H9 (cell line): ENCODE data around the gene FLNA. TPM values are rescaled to one million over a fixed set of nuclear protein-coding genes. Genes with fewer than 3 reads are reported as not detected.
A peak's percentile ranks its signal among the peaks of the same experiment; 100 is the strongest.

Source experiments
- DNase-seq: peaks from one replicate; pipeline ENCODE4 v3.0.0-alpha.2; 2017
- H2AFZ ChIP-seq: one replicate; pipeline ENCODE4 v1.6.1; 2013; ENCODE audit warnings: mild to moderate bottlenecking, low read length, control low read depth, moderate library complexity
- H2AK5ac ChIP-seq: 2 replicates; pipeline ENCODE4 v1.6.1; 2013; ENCODE audit warnings: low read length, control low read depth, mixed read lengths; ENCODE audit not compliant: insufficient read length
- H2BK120ac ChIP-seq: one replicate; pipeline ENCODE4 v1.6.1; 2013; ENCODE audit warnings: low read depth, mild to moderate bottlenecking, low read length, control low read depth, inconsistent platforms; ENCODE audit not compliant: poor library complexity, severe bottlenecking
- H2BK12ac ChIP-seq: 2 replicates; pipeline ENCODE4 v1.6.1; 2013; ENCODE audit warnings: low read length, control low read depth, mixed read lengths, low read depth; ENCODE audit not compliant: insufficient read length
- H2BK15ac ChIP-seq: 2 replicates; pipeline ENCODE4 v1.6.1; 2013; ENCODE audit warnings: low read depth, low read length, control low read depth
- H2BK20ac ChIP-seq: one replicate; pipeline ENCODE4 v1.6.1; 2013; ENCODE audit warnings: low read depth, mild to moderate bottlenecking, low read length, control low read depth, inconsistent platforms; ENCODE audit not compliant: poor library complexity, severe bottlenecking
- H2BK5ac ChIP-seq: 2 replicates; pipeline ENCODE4 v1.6.1; 2013; ENCODE audit warnings: low read length, control low read depth, mixed read lengths; ENCODE audit not compliant: insufficient read length
- H3K14ac ChIP-seq: 2 replicates; pipeline ENCODE4 v1.6.1; 2013; ENCODE audit warnings: low read length, control low read depth; ENCODE audit not compliant: insufficient read depth
- H3K18ac ChIP-seq: 2 replicates; pipeline ENCODE4 v1.6.1; 2013; ENCODE audit warnings: low read depth, mild to moderate bottlenecking, mixed read lengths, low read length, control low read depth; ENCODE audit not compliant: insufficient read length
- H3K23ac ChIP-seq: 2 replicates; pipeline ENCODE4 v1.6.1; 2013; ENCODE audit warnings: low read length, control low read depth, mixed read lengths, low read depth; ENCODE audit not compliant: insufficient read length
- H3K23me2 ChIP-seq: 2 replicates; pipeline ENCODE4 v1.6.1; 2013; ENCODE audit warnings: low read depth, mild to moderate bottlenecking, mixed read lengths, low read length, control low read depth; ENCODE audit not compliant: insufficient read length, poor library complexity, severe bottlenecking
- H3K27ac ChIP-seq: 2 replicates; pipeline ENCODE4 v1.5.1; 2013; ENCODE audit warnings: low read length, control low read depth, mixed read lengths, low read depth; ENCODE audit not compliant: insufficient read length
- H3K27me3 ChIP-seq: 2 replicates; pipeline ENCODE4 v1.6.1; 2013; ENCODE audit warnings: low read length, control low read depth, inconsistent platforms; ENCODE audit not compliant: insufficient read depth
- H3K4ac ChIP-seq: 2 replicates; pipeline ENCODE4 v1.6.1; 2013; ENCODE audit warnings: low read depth, mild to moderate bottlenecking, control low read depth, inconsistent platforms, low read length, moderate library complexity
- H3K4me1 ChIP-seq: 2 replicates; pipeline ENCODE4 v1.6.1; 2013; ENCODE audit warnings: low read length, control low read depth, inconsistent platforms; ENCODE audit not compliant: insufficient read depth
- H3K4me2 ChIP-seq: 2 replicates; pipeline ENCODE4 v1.6.1; 2013; ENCODE audit warnings: low read length, control low read depth, mixed read lengths; ENCODE audit not compliant: insufficient read length, insufficient read depth
- H3K56ac ChIP-seq: 2 replicates; pipeline ENCODE4 v1.6.1; 2013; ENCODE audit warnings: low read depth, mild to moderate bottlenecking, mixed read lengths, low read length, control low read depth; ENCODE audit not compliant: insufficient read length
- H3K79me1 ChIP-seq: 2 replicates; pipeline ENCODE4 v1.6.1; 2013; ENCODE audit warnings: low read depth, mild to moderate bottlenecking, moderate library complexity, low read length, control low read depth, inconsistent platforms; ENCODE audit not compliant: insufficient read depth, poor library complexity, severe bottlenecking
- H3K79me2 ChIP-seq: 2 replicates; pipeline ENCODE4 v1.6.1; 2013; ENCODE audit warnings: low read length, control low read depth, inconsistent platforms; ENCODE audit not compliant: insufficient read depth
- H3K9ac ChIP-seq: 2 replicates; pipeline ENCODE4 v1.6.1; 2013; ENCODE audit warnings: low read length, control low read depth, mixed read lengths; ENCODE audit not compliant: insufficient read length; ENCODE audit errors: extremely low read depth
- H3K9me3 ChIP-seq: one replicate; pipeline ENCODE4 v1.6.1; 2013; ENCODE audit warnings: low read depth, low read length, inconsistent platforms; ENCODE audit not compliant: control insufficient read depth
- H3T11ph ChIP-seq: one replicate; pipeline ENCODE4 v1.6.1; 2013; ENCODE audit warnings: mild to moderate bottlenecking, low read length, control low read depth, inconsistent platforms
- H4K20me1 ChIP-seq: one replicate; pipeline ENCODE4 v1.6.1; 2013; ENCODE audit not compliant: control insufficient read depth, insufficient read length, insufficient read depth
- H4K5ac ChIP-seq: 2 replicates; pipeline ENCODE4 v1.6.1; 2013; ENCODE audit warnings: low read depth, mild to moderate bottlenecking, mixed read lengths, low read length, control low read depth; ENCODE audit not compliant: insufficient read length
- H4K8ac ChIP-seq: replicated peaks from 2 replicates; pipeline ENCODE4 v1.6.1; 2013; ENCODE audit warnings: low read length, control low read depth, mixed read lengths, low read depth; ENCODE audit not compliant: insufficient read length
- H4K91ac ChIP-seq: 2 replicates; pipeline ENCODE4 v1.6.1; 2013; ENCODE audit warnings: low read depth, mild to moderate bottlenecking, moderate library complexity, mixed read lengths, low read length, control low read depth; ENCODE audit not compliant: insufficient read length
- H3K27ac Mint-ChIP-seq, 3 experiments: 2 replicates in 2 of 3; 3 replicates in 1 of 3; pipeline ENCODE4 v1.8.0; 2020 to 2021; ENCODE audit warnings: mixed read lengths in 3 of 3, mild to moderate bottlenecking in 1 of 3, moderate library complexity in 1 of 3
- H3K27me3 Mint-ChIP-seq: 2 replicates; pipeline ENCODE4 v1.8.0; 2021; ENCODE audit warnings: low read depth, mild to moderate bottlenecking, moderate library complexity, mixed read lengths
- H3K36me3 Mint-ChIP-seq, 3 experiments: 2 replicates in 2 of 3; 3 replicates in 1 of 3; pipeline ENCODE4 v1.8.0; 2020 to 2021; ENCODE audit warnings: low read depth in 3 of 3, mixed read lengths in 3 of 3; ENCODE audit not compliant: insufficient read depth in 1 of 3
- H3K4me1 Mint-ChIP-seq, 2 experiments: 2 replicates each; pipeline ENCODE4 v1.8.0; 2020; ENCODE audit warnings: mixed read lengths in 2 of 2
- H3K4me3 Mint-ChIP-seq, 2 experiments: 2 replicates in 1 of 2; 3 replicates in 1 of 2; pipeline ENCODE4 v1.8.0; 2020 to 2021; ENCODE audit warnings: mild to moderate bottlenecking in 2 of 2, mixed read lengths in 2 of 2, moderate library complexity in 1 of 2
- H3K9me3 Mint-ChIP-seq, 2 experiments: 2 replicates in 1 of 2; 3 replicates in 1 of 2; pipeline ENCODE4 v1.8.0; 2020; ENCODE audit warnings: mild to moderate bottlenecking in 2 of 2, mixed read lengths in 2 of 2, moderate library complexity in 1 of 2
- WGBS: extraction: QIAGEN DNeasy Blood & Tissue Kit; methylation state at CpG from one replicate; pipeline ENCODE4 v1.1.7; 2013; ENCODE audit warnings: missing lambda C conversion rate, low lambda C conversion rate, mixed read lengths; ENCODE audit not compliant: insufficient read length; ENCODE audit errors: extremely low coverage; 5-methylcytosine and 5-hydroxymethylcytosine counted together
- total RNA-seq: library from RNA; stranded (reverse); gene quantifications from 2 replicates; pipeline ENCODE4 v1.2.1, GENCODE V29; 2021
- TF ChIP-seq, protein P1 (sequence below): fragments of 200-600 bp; sonication (generic); conservative IDR thresholded peaks from 3 replicates; pipeline ENCODE4 v1.8.0; 2021; ENCODE audit warnings: antibody characterized with exemption, mild to moderate bottlenecking

The FLNA gene
- total RNA-seq, 1 experiment from 2014 or later = 957 TPM

DNA sequence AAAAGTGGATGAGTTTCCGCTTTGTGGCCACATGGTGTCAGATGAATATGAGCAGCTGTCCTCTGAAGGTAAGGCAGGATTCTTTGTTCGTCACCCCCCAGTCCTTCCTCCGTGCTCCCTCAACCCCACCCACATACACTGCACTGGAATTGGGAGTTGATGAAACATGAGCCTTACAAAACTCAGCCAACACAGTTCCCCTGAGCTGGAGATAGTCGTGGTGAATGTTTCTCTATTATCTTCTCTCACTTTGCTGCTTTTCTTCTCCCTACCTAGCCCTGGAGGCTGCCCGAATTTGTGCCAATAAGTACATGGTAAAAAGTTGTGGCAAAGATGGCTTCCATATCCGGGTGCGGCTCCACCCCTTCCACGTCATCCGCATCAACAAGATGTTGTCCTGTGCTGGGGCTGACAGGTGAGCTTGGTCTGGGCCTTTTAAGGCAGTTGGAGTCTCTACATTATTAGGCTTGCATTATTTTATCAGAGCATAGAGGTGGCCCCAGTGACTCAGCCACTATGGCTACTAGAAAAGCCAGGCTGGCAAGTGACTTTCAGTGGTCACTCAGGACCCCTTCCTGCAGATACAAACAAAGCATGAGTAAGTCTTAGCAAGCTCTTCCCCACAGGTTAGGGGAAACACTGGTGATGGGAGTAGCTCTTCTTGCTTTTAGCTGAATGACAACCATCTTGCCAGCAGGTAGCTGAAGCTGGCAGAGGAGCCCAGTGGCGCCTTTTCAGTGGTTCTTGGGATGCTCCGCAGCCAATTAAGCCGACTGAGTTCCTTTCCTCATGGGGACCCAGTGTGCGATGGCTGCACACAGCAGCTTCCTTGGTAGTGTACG lies 25.3 kb upstream of the FLNA start:
- Histone ChIP-seq H3T11ph (no peak overlapping the region), H4K20me1 (no peaks in the 10 kb centered on the region), H3K4me2 (peak overlapping the region; percentile 86), H2BK12ac (no peak overlapping the region), H3K9ac (peak overlapping the region; percentile 99), H3K4ac (no peak overlapping the region), H3K9me3 (peaks cover 36% of the 10 kb centered on the region), H3K23ac (no peak overlapping the region), H2BK15ac (no peak overlapping the region), H2AFZ (no peak overlapping the region), H4K5ac (no peak overlapping the region), H2BK120ac (no peak overlapping the region), H2BK5ac (no peak overlapping the region), H3K23me2 (peaks cover 16% of the 10 kb centered on the region), H3K56ac (no peak overlapping the region), H2AK5ac (no peak overlapping the region), H2BK20ac (no peak overlapping the region), H3K14ac (0 out of 2 replicates have a peak overlapping the region, but pooled peaks have one; percentile 39), H3K79me1 (no peaks in the 10 kb centered on the region), H3K27ac (peak overlapping the region; percentile 70), H3K4me1 (no peaks in the 10 kb centered on the region), H3K18ac (no peak overlapping the region), H4K91ac (no peak overlapping the region), H3K27me3 (no peaks in the 10 kb centered on the region), H3K79me2 (peaks cover 3% of the 10 kb centered on the region; the same call in 1 of the 2 replicates), H4K8ac (no peak overlapping the region)
- H3K27me3 Mint-ChIP-seq = peaks cover 5% of the 10 kb centered on the region
- WGBS = no CpG with 5 or more reads among the region's 14 CpGs
- TF ChIP-seq, protein P1, sequence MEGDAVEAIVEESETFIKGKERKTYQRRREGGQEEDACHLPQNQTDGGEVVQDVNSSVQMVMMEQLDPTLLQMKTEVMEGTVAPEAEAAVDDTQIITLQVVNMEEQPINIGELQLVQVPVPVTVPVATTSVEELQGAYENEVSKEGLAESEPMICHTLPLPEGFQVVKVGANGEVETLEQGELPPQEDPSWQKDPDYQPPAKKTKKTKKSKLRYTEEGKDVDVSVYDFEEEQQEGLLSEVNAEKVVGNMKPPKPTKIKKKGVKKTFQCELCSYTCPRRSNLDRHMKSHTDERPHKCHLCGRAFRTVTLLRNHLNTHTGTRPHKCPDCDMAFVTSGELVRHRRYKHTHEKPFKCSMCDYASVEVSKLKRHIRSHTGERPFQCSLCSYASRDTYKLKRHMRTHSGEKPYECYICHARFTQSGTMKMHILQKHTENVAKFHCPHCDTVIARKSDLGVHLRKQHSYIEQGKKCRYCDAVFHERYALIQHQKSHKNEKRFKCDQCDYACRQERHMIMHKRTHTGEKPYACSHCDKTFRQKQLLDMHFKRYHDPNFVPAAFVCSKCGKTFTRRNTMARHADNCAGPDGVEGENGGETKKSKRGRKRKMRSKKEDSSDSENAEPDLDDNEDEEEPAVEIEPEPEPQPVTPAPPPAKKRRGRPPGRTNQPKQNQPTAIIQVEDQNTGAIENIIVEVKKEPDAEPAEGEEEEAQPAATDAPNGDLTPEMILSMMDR = no peak
- peaks cover 0 to 15% of the 10 kb centered on the region in 2 experiments; a peak in 2 of 4 replicates for H3K4me1 Mint-ChIP-seq
- peak overlapping the region; percentile 97 to 99 (median 99); a peak in 6 of 7 replicates for H3K27ac Mint-ChIP-seq
- no peak for DNase-seq
- peaks cover 70 to 71% of the 10 kb centered on the region in 2 experiments for H3K9me3 Mint-ChIP-seq
- peak overlapping the region; percentile 96 to 97 for H3K4me3 Mint-ChIP-seq
- peaks cover 30 to 47% (median 36%) of the 10 kb centered on the region in 3 experiments for H3K36me3 Mint-ChIP-seq
